ENCODE data around the gene DGKD.
"Not testable (repeated sequence)": the region's sequence is repeated elsewhere in the genome, so short reads cannot be mapped to it uniquely, and the experiment has no call there.

The DGKD gene

DNA sequence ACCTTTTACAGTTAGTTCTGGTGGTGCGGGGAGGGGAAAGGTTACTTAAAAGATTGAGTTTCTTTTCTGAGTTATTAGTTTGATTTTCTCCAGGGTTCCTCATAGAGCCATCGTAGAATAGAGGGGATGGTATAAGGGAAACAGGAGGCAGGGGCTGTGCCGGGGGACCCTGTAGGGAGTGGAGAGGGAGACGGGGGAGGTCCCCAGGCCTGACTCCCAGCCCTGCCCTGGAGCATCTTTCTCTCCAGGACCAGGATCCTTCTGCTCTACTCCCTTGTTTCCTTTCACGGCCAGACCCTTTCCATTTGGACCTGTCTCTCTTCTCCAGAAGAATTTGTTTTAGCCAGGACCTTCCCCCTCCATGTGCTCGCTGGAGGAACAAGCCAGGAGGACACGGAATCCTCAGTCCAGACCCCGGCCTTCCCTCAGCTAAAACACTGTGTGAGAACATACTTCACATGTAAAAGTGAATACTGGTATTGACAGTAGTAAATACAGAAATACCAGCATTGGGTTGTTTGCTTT is 35.4 kb downstream of the DGKD start:
- H3K4me3 ChIP-seq (ENCODE audit: low read length): no peak overlapping the region
- DNase-seq (ENCODE audit: low read depth): no peak
- TF ChIP-seq, protein P1, sequence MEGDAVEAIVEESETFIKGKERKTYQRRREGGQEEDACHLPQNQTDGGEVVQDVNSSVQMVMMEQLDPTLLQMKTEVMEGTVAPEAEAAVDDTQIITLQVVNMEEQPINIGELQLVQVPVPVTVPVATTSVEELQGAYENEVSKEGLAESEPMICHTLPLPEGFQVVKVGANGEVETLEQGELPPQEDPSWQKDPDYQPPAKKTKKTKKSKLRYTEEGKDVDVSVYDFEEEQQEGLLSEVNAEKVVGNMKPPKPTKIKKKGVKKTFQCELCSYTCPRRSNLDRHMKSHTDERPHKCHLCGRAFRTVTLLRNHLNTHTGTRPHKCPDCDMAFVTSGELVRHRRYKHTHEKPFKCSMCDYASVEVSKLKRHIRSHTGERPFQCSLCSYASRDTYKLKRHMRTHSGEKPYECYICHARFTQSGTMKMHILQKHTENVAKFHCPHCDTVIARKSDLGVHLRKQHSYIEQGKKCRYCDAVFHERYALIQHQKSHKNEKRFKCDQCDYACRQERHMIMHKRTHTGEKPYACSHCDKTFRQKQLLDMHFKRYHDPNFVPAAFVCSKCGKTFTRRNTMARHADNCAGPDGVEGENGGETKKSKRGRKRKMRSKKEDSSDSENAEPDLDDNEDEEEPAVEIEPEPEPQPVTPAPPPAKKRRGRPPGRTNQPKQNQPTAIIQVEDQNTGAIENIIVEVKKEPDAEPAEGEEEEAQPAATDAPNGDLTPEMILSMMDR (conservative IDR thresholded peaks at IDR 0.05; ENCODE audit: low read depth, low read length): no peak

DNA sequence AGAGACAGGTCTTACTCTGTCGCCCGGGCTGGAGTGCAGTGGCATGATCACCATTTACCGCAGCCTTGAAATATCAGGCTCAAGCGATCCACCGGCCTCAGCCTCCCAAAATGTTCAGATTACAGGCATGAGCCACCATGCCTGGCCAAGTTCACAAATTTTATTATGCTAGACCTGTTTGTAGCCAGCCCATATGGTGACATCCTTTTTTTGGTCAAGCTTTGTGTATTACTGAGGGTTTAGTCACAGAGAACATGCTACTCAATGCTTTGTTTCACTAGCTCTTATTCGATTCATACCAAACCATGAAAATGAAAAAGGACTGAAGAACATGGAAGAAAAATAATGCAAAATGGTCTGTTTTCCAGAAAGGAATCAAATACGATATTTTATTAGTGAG is 41.4 kb downstream of the DGKD start:
- TF ChIP-seq, protein P1 (conservative IDR thresholded peaks at IDR 0.05; ENCODE audit: low read depth, low read length): no peak
- no peak overlapping the region for H3K4me3 ChIP-seq (ENCODE audit: low read length)
- no peak for DNase-seq (ENCODE audit: low read depth)

DNA sequence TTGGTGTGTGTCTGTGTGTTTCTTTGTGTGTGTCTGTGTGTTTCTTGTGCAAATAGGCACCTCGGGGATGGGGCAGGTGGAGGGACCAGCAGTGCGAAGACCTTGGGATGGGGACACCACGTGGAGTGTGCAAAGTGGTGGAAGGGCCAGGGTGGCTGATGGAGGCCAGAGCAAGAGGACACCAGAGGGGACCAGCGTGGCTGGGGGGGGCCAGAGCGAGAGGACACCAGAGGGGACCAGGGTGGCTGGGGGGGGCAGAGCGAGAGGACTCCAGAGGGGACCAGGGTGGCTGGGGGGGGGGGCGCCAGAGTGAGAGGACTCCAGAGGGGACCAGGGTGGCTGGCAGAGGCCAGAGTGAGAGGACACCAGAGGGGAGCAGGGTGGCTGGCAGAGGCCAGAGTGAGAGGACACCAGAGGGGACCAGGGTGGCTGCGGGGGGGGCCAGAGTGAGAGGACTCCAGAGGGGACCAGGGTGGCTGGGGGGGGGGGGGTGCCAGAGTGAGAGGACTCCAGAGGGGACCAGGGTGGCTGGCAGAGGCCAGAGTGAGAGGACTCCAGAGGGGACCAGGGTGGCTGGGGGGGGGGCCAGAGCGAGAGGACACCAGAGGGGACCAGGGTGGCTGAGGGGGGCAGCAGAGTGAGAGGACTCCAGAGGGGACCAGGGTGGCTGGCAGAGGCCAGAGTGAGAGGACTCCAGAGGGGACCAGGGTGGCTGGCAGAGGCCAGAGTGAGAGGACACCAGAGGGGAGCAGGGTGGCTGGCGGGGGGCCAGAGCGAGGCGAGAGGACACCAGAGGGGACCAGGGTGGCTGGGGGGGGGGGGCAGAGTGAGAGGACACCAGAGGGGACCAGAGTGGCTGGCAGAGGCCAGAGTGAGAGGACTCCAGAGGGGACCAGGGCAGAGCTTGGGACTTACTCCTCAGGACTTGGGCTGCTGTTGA is 42.7 kb downstream of the DGKD start:
- DNase-seq (ENCODE audit: low read depth); H3K4me3 ChIP-seq (ENCODE audit: low read length): not testable (repeated sequence)

DNA sequence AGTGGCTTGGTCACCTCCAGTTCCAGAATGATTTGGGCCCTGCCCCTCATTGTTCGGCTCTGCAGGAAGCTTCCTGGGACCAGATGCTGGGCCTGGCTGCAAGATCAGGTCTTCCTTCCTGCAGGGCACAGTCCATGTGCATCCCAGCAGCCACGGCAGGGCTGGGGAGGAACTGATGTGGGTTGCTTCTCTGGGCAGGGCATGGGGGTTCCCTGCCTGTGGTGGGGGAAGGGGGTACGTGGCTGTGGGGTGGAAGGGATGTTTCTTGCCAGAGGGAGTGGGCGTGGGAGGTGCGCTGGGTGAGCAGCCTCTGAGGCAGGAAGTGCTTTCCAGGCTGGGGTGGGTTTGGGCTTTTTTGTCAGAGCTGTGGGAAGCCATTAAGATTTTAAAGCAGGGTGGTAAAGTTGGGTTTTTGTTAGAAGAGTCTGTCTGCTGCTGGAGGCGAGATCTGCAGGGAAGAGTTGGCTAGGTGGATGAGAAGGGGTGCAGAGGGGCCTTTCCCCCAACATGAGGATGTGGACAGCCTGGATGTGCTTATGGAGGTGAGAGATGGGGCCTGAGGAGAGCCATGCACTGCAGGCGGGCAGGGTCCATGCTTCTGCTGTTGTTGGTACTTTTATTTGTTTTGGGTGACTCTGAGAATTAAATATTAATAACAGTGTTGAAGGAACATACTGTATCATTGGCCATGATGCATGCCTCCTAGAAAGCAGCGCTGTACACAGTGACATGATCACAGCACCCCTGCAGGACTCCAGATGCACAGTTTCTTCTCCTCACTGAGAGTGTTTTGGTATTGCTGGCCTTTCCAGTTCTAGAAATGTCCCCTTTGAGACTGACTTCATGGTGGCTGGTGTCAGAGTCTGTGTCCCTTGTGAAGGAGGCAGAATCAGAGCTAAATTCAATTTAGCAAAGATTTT is 45.3 kb downstream of the DGKD start:
- H3K4me3 ChIP-seq (ENCODE audit: low read length): no peak overlapping the region
- DNase-seq (ENCODE audit: low read depth): no peak
- TF ChIP-seq, protein P1 (conservative IDR thresholded peaks at IDR 0.05; ENCODE audit: low read depth, low read length): no peak

DNA sequence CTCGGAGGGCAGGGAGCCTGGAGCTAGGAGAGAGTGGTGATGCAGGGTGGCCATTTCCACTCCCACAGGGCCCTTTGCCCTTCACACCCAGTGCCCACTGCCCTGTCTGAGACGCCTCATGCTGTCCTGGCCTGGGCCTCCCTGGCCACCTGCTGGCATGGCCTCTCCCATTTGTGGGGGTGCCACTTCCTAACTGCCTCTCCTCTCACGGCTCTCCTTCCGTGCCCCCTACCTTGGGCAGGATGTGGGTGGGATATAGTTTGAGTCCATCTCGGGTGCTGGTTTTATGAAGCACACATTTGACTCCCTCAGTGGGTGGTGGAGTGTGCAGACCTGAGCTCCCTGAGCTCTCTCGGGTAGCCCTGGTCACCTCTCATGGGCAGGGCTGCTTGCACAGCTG is 46.0 kb downstream of the DGKD start:
- no peak overlapping the region for H3K4me3 ChIP-seq (ENCODE audit: low read length)
- TF ChIP-seq, protein P1 (conservative IDR thresholded peaks at IDR 0.05; ENCODE audit: low read depth, low read length): no peak
- DNase-seq (ENCODE audit: low read depth): no peak

DNA sequence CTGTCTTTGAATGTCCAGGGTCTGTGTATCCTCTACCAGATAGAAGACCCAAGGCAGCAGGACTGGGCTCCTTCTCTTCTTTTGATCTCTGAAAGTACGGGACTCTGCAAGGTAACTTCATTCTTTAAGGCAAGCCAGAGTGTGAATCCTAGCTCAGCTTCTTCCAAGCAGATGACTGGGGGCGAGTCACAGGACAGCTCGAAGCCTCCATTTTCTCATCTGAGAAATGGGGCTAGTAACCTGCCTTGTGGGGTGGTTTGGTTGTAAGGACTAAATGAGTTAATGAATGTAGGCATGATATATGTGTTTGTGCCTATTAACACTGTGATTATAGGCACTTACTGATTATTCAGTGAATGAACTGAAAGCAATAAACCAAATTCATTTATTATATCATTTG is 46.7 kb downstream of the DGKD start:
- TF ChIP-seq, protein P1 (conservative IDR thresholded peaks at IDR 0.05; ENCODE audit: low read depth, low read length): no peak
- no peak overlapping the region for H3K4me3 ChIP-seq (ENCODE audit: low read length)
- DNase-seq (ENCODE audit: low read depth): no peak

DNA sequence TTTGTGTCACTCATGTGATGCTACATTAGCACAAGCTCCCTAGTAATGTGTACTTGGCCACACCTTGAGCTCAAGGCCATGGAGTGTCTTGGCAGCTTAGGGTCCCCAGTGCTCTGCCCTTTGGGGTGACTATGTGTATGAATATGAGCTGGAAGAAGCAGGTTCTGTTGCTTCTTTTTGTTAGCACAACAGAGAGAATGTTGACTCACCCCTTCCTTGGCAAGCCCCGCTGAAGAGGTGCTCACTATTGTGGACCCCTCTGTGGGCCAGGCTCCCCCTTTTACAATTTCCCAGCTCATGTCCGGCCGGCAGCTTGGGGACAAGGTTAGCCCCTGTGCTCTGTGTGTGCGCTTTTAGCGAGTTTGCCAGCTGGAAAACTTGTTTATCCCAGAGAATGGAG is 48.1 kb downstream of the DGKD start:
- TF ChIP-seq, protein P1 (conservative IDR thresholded peaks at IDR 0.05; ENCODE audit: low read depth, low read length): no peak
- H3K4me3 ChIP-seq (ENCODE audit: low read length): no peak overlapping the region
- DNase-seq (ENCODE audit: low read depth): no peak
